HEK293T (cell line): ENCODE measurements around the gene MAN1A2.

Source experiments
- CTCF ChIA-PET: fragments of 350-600 bp; formaldehyde crosslinking; extraction: SDS; loops from one replicate; lab custom pipeline; 2021; ENCODE audit warnings: antibody characterized with exemption, inconsistent platforms; lab: Yijun Ruan, JAX
- POLR2A ChIA-PET: fragments of 350-600 bp; formaldehyde crosslinking; extraction: SDS; loops from one replicate; lab custom pipeline; 2020; ENCODE audit warnings: antibody characterized with exemption, inconsistent platforms; lab: Yijun Ruan, JAX
- DNase-seq: peaks from one replicate; pipeline ENCODE4 v3.0.0; 2012; ENCODE audit warnings: mixed read lengths; ENCODE audit errors: extremely low spot score
- ARNT ChIP-seq: fragments of 450-650 bp; IDR thresholded peaks from 2 replicates; pipeline ENCODE4 v1.6.1; 2017; ENCODE audit warnings: mild to moderate bottlenecking
- BHLHE40 ChIP-seq: fragments of 450-650 bp; IDR thresholded peaks from 2 replicates; pipeline ENCODE4 v1.6.1; 2016; ENCODE audit warnings: mild to moderate bottlenecking, moderate library complexity, borderline replicate concordance
- CTBP1 ChIP-seq: fragments of 450-650 bp; IDR thresholded peaks from 2 replicates; pipeline ENCODE4 v1.6.1; 2016; ENCODE audit warnings: borderline replicate concordance
- ELF4 ChIP-seq: fragments of 450-650 bp; IDR thresholded peaks from 2 replicates; pipeline ENCODE4 v1.6.1; 2017; ENCODE audit warnings: antibody characterized with exemption
- FOXA1 ChIP-seq: fragments of 450-650 bp; IDR thresholded peaks from 2 replicates; pipeline ENCODE4 v1.6.1; 2016; ENCODE audit warnings: mild to moderate bottlenecking
- FOXK2 ChIP-seq: fragments of 450-650 bp; IDR thresholded peaks from 2 replicates; pipeline ENCODE4 v1.6.1; 2016; ENCODE audit warnings: mild to moderate bottlenecking
- FOXM1 ChIP-seq: fragments of 450-650 bp; IDR thresholded peaks from 2 replicates; pipeline ENCODE4 v1.6.1; 2017; ENCODE audit warnings: mild to moderate bottlenecking, borderline replicate concordance
- HDGF ChIP-seq: fragments of 450-650 bp; IDR thresholded peaks from 2 replicates; pipeline ENCODE4 v1.6.1; 2017; ENCODE audit warnings: antibody characterized with exemption, borderline replicate concordance
- L3MBTL2 ChIP-seq: fragments of 450-650 bp; conservative IDR thresholded peaks from 2 replicates; pipeline ENCODE4 v1.6.1; 2016; ENCODE audit warnings: mild to moderate bottlenecking
- LEF1 ChIP-seq: fragments of 450-650 bp; IDR thresholded peaks from 2 replicates; pipeline ENCODE4 v1.6.1; 2017; ENCODE audit warnings: mild to moderate bottlenecking, borderline replicate concordance
- NFRKB ChIP-seq: fragments of 450-650 bp; IDR thresholded peaks from 2 replicates; pipeline ENCODE4 v1.6.1; 2016; ENCODE audit warnings: mild to moderate bottlenecking, moderate library complexity
- PKNOX1 ChIP-seq: fragments of 450-650 bp; IDR thresholded peaks from 2 replicates; pipeline ENCODE4 v1.6.1; 2016
- SP1 ChIP-seq: fragments of 450-650 bp; IDR thresholded peaks from 2 replicates; pipeline ENCODE4 v1.6.1; 2017
- SUZ12 ChIP-seq: fragments of 450-650 bp; IDR thresholded peaks from 2 replicates; pipeline ENCODE4 v1.6.1; 2016; ENCODE audit warnings: mild to moderate bottlenecking
- TARDBP ChIP-seq: fragments of 450-650 bp; IDR thresholded peaks from 2 replicates; pipeline ENCODE4 v1.6.1; 2016
- ZNF384 ChIP-seq: fragments of 450-650 bp; IDR thresholded peaks from 2 replicates; pipeline ENCODE4 v1.6.1; 2016

Gene MAN1A2

DNA sequence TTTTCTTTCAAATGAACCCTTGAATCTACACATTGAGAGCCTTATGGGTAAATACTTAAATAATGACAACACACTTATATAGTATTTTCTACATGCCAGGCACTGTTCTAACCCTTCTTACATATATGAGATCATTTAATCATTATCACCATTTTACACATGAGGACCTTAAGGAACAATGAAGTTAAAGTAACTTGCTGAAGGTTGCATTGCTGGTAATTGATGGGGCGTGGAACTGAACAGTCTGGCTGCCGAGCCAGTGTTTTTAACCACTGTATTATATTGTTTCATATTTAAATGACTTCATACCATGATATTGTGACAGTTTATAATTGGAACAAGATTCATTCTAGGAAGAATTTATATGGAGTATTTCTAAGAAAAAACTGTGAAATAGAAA is 126.7 kb downstream of the MAN1A2 start:
- DNase-seq = no peak
- ChIA-PET CTCF (no interaction called here), POLR2A (no interaction called here)
- TF ChIP-seq L3MBTL2 (no peak), FOXA1 (no peak), CTBP1 (no peak), ARNT (no peak), ZNF384 (no peak), ELF4 (no peak), SP1 (no peak), FOXM1 (no peak), BHLHE40 (no peak), LEF1 (no peak), PKNOX1 (no peak), SUZ12 (no peak)

GRCh38 chr1:117495068-117495467 is 127.8 kb downstream of the MAN1A2 start:
- DNase-seq = no peak
- no peak for TF ChIP-seq LEF1
- TF ChIP-seq SUZ12 = no peak
- no peak for TF ChIP-seq CTBP1
- no peak for TF ChIP-seq ZNF384
- no peak for TF ChIP-seq ARNT
- no peak for TF ChIP-seq FOXK2
- TF ChIP-seq FOXM1 = no peak
- ChIA-PET CTCF (interaction anchor here (0.7 kb wide), 1 partner anchor 18 kb away, joined by 3 read pairs; no protein-coding TSS in a partner anchor), POLR2A (no interaction called here)

DNA sequence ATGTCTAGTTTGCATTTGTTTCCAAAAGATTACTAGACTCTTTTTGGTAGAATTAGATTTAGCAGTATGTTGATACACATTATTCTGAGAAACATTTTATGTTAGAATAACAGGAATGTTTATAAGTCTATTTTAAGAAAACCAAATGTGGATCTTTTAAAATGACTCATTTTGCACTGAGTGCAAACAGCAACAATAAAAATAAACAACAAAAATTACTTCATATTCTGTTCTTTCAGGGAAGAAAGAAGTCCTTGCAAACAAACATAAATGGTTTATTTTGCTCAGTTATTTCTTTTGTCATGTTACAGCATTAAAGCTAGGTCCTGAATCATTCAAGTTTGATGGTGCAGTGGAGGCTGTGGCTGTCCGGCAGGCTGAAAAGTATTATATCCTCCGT is 131.8 kb downstream of the MAN1A2 start:
- no peak for DNase-seq
- ChIA-PET CTCF (interaction anchor here (0.5 kb wide), 1 partner anchor 47 kb away, joined by 4 read pairs; no protein-coding TSS in a partner anchor), POLR2A (no interaction called here)
- no peak for TF ChIP-seq PKNOX1
- no peak for TF ChIP-seq FOXA1
- TF ChIP-seq SP1 = no peak

DNA sequence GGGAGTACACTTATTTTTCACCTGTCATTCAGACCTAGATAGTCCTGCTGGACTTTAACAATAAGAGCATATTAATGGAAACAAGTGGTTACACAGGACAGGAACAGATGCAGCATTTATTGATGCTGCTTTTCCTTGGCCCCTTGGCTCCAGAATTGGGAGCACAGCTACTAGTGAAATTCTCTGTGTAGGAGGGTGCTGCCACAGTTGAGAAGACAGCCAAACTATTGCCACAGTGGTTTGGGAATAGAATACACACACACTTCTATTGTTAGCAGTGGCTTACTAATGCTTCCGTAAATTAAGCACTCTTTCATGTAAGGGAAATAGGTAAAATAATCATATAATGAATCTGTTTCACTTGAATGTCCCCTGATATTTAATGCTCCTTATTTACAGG is 133.3 kb downstream of the MAN1A2 start:
- TF ChIP-seq HDGF (no peak), LEF1 (no peak), BHLHE40 (no peak), FOXM1 (no peak), CTBP1 (no peak), ELF4 (no peak), SP1 (no peak), FOXK2 (no peak), L3MBTL2 (no peak), TARDBP (no peak), PKNOX1 (no peak), SUZ12 (no peak), ZNF384 (no peak), FOXA1 (no peak), NFRKB (no peak), ARNT (no peak)
- DNase-seq = no peak
- ChIA-PET POLR2A (no interaction called here), CTCF (no interaction called here)

GRCh38 chr1:117501281-117501680 is 134.0 kb downstream of the MAN1A2 start:
- POLR2A ChIA-PET = no interaction called here
- DNase-seq = no peak
- CTCF ChIA-PET = no interaction called here
- TF ChIP-seq PKNOX1 (no peak), SUZ12 (no peak), HDGF (no peak), FOXA1 (no peak), LEF1 (no peak)

DNA sequence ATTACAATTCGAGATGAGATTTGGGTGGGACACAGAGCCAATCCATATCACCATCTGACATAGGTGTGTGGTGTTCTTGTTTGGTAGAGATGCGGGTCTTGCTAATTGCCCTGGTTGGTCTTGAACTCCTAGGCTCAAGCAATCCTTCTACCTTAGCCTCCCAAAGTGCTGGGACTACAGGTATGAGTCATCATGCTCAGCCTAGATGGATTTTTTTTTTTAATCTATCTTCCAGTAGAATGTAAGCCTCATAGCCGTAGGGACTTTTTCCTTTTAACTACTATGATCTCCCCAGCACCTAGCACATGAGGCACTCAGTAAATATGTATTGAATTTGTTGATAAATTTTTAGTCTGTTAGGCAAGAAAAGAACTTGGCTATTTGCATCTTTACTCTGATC is 144.0 kb downstream of the MAN1A2 start:
- ChIA-PET POLR2A (no interaction called here), CTCF (no interaction called here)
- TF ChIP-seq BHLHE40 = no peak
- TF ChIP-seq TARDBP = no peak

DNA sequence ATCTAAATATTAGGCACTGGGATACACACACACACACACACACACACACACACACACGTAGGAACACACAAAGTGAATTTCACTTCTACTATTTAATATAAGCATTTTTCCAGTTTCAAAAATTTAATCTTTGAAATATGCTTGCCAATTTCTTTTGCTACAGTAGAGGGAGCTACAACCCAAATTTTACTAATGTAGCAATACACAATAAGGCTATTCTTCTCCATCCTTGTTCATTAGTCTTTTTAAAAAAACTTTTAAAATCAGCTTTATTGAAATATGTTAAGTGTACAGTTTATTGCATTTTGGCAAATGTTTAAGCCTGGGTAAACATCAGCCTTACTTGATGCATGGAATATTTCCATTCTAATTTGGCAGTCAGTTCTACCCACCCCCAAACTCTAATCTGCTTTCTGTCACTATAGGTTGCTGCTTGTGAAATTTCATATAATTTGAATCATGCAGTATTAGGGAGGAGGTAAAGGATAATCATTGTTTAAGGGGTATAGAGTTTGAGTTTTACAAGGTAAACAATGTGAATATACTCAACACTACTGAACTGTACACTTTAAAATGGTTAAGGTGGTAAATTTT is 145.6 kb downstream of the MAN1A2 start:
- DNase-seq = peak; percentile 17
- TF ChIP-seq SP1 (no peak), FOXM1 (no peak), CTBP1 (no peak), ARNT (no peak), BHLHE40 (no peak), HDGF (no peak), ZNF384 (no peak), FOXA1 (no peak), SUZ12 (no peak), LEF1 (no peak), PKNOX1 (no peak), ELF4 (no peak), NFRKB (no peak), TARDBP (no peak), FOXK2 (no peak), L3MBTL2 (no peak)
- POLR2A ChIA-PET = no interaction called here
- CTCF ChIA-PET = interaction anchor here (0.6 to 2.2 kb wide), 11 partner anchors 17 to 1861 kb away, joined by 3 to 6 read pairs (median 4); no protein-coding TSS in a partner anchor

More for the DNA sequence above, 144.0 kb downstream of the MAN1A2 start:
- DNase-seq = no peak
